IMR-90 (cell line): Measurements from ENCODE around the gene ADCY2. TPM values are rescaled to one million over a fixed set of nuclear protein-coding genes. Genes with fewer than 3 reads are reported as not detected.

Experiments used
- ATAC-seq: fragments of 200-7000 bp; cut with Tn5 transposase; 2 replicates; pipeline ENCODE4 v1.9.1; 2020; ENCODE audit warnings: low read depth, mild to moderate bottlenecking, moderate library complexity
- BruUV-seq: library from RNA; stranded (reverse); fragments of 400-500 nt; replicated peaks from 2 replicates; lab custom pipeline; 2021; lab: Mats Ljungman, UMichigan
- CTCF ChIA-PET: fragments of 300-600 bp; formaldehyde crosslinking; extraction: SDS; loops from one replicate; lab custom pipeline; 2021; ENCODE audit warnings: antibody characterized with exemption; lab: Yijun Ruan, JAX
- POLR2A ChIA-PET: fragments of 300-600 bp; sonication (Branson Sonifier 250); formaldehyde crosslinking; loops from one replicate; lab custom pipeline; 2022; ENCODE audit warnings: antibody characterized with exemption; ENCODE audit not compliant: unreplicated experiment; lab: Charles Lee
- DNase-seq: peaks from one replicate; pipeline ENCODE4 v3.0.0; 2013
- H2AFZ ChIP-seq: replicated peaks from 2 replicates; pipeline ENCODE3; 2013; ENCODE audit warnings: low read length, mild to moderate bottlenecking; ENCODE audit not compliant: poor library complexity
- H2AK5ac ChIP-seq: 2 replicates; pipeline ENCODE4 v1.6.1; 2013; ENCODE audit warnings: low read depth, low read length, inconsistent platforms
- H2AK9ac ChIP-seq: replicated peaks from 2 replicates; pipeline ENCODE3; 2013; ENCODE audit warnings: mild to moderate bottlenecking, low read depth, low read length, moderate library complexity; ENCODE audit not compliant: poor library complexity
- H2BK120ac ChIP-seq: 2 replicates; pipeline ENCODE4 v1.6.1; 2013; ENCODE audit warnings: low read depth, low read length, inconsistent platforms
- H2BK15ac ChIP-seq: 3 replicates; pipeline ENCODE4 v1.6.1; 2013; ENCODE audit warnings: low read depth, low read length, inconsistent platforms
- H2BK20ac ChIP-seq: 2 replicates; pipeline ENCODE4 v1.6.1; 2013; ENCODE audit warnings: low read depth, mild to moderate bottlenecking, inconsistent platforms, low read length, moderate library complexity
- H2BK5ac ChIP-seq: 2 replicates; pipeline ENCODE4 v1.6.1; 2013; ENCODE audit warnings: mild to moderate bottlenecking, low read depth, low read length, inconsistent platforms; ENCODE audit not compliant: poor library complexity, severe bottlenecking
- H3K14ac ChIP-seq: replicated peaks from 2 replicates; pipeline ENCODE4 v1.6.1; 2013; ENCODE audit warnings: low read depth, low read length, inconsistent platforms
- H3K18ac ChIP-seq: 2 replicates; pipeline ENCODE4 v1.6.1; 2013; ENCODE audit warnings: low read depth, low read length, control low read depth
- H3K23ac ChIP-seq: 2 replicates; pipeline ENCODE4 v1.6.1; 2013; ENCODE audit warnings: low read depth, low read length, inconsistent platforms
- H3K27ac ChIP-seq: 2 replicates; pipeline ENCODE4 v1.5.1; 2013; ENCODE audit warnings: mild to moderate bottlenecking, control low read depth, low read length; ENCODE audit not compliant: insufficient read depth
- H3K27me3 ChIP-seq: 2 replicates; pipeline ENCODE4 v1.6.1; 2013; ENCODE audit warnings: low read length; ENCODE audit not compliant: control insufficient read depth, insufficient read depth
- H3K36me3 ChIP-seq: 2 replicates; pipeline ENCODE4 v1.6.1; 2013; ENCODE audit warnings: low read length, mixed read lengths; ENCODE audit not compliant: control insufficient read depth, insufficient read depth
- H3K4ac ChIP-seq: 2 replicates; pipeline ENCODE4 v1.6.1; 2013; ENCODE audit warnings: low read depth, low read length, inconsistent platforms
- H3K4me1 ChIP-seq: 2 replicates; pipeline ENCODE4 v1.6.1; 2013; ENCODE audit warnings: low read length, mixed read lengths; ENCODE audit not compliant: control insufficient read depth, insufficient read depth
- H3K4me2 ChIP-seq: 2 replicates; pipeline ENCODE4 v1.6.1; 2013; ENCODE audit warnings: low read depth, mild to moderate bottlenecking, control low read depth, low read length, moderate library complexity
- H3K4me3 ChIP-seq: 2 replicates; pipeline ENCODE4 v1.5.1; 2013; ENCODE audit warnings: low read depth, mild to moderate bottlenecking, control low read depth, low read length, moderate library complexity; ENCODE audit not compliant: insufficient read depth
- H3K56ac ChIP-seq: 2 replicates; pipeline ENCODE4 v1.6.1; 2013; ENCODE audit warnings: low read length, inconsistent platforms; ENCODE audit not compliant: insufficient read depth; ENCODE audit errors: extremely low read depth
- H3K79me1 ChIP-seq, 2 experiments: 2 replicates each; pipeline ENCODE4 v1.6.1; 2013; ENCODE audit warnings: low read length in 2 of 2, inconsistent platforms in 1 of 2, low read depth in 1 of 2
- H3K9ac ChIP-seq: 2 replicates; pipeline ENCODE4 v1.6.1; 2013; ENCODE audit warnings: low read depth, low read length, control low read depth
- H3K9me1 ChIP-seq: 2 replicates; pipeline ENCODE4 v1.6.1; 2013; ENCODE audit warnings: low read length, inconsistent platforms; ENCODE audit not compliant: insufficient read depth
- H3K9me3 ChIP-seq: 2 replicates; pipeline ENCODE4 v1.6.1; 2013; ENCODE audit warnings: low read length; ENCODE audit not compliant: control insufficient read depth, insufficient read depth
- H4K20me1 ChIP-seq: 2 replicates; pipeline ENCODE4 v1.6.1; 2013; ENCODE audit warnings: low read length, inconsistent platforms; ENCODE audit not compliant: insufficient read depth
- H4K5ac ChIP-seq: 2 replicates; pipeline ENCODE4 v1.6.1; 2013; ENCODE audit warnings: mild to moderate bottlenecking, low read depth, low read length, control low read depth
- H4K8ac ChIP-seq, 2 experiments: 2 replicates each; pipeline ENCODE4 v1.6.1; 2013; ENCODE audit warnings: low read depth in 2 of 2, low read length in 2 of 2, control low read depth in 1 of 2, inconsistent platforms in 1 of 2
- H4K91ac ChIP-seq: 2 replicates; pipeline ENCODE4 v1.6.1; 2013; ENCODE audit warnings: low read depth, low read length, inconsistent platforms; ENCODE audit not compliant: insufficient read depth
- CEBPB ChIP-seq: IDR thresholded peaks from 2 replicates; pipeline ENCODE4 v1.6.1; 2012; ENCODE audit warnings: low read depth, low read length, improper control_type of control experiment
- FOS ChIP-seq: fragments of 150-350 bp; IDR thresholded peaks from 2 replicates; pipeline ENCODE4 v1.6.1; 2016; ENCODE audit warnings: low read depth, low read length
- NFE2L2 ChIP-seq: fragments of 150-350 bp; IDR thresholded peaks from 2 replicates; pipeline ENCODE4 v1.6.1; 2016; ENCODE audit warnings: low read depth, mild to moderate bottlenecking, low read length
- SMC3 ChIP-seq: fragments of 150-350 bp; IDR thresholded peaks from 2 replicates; pipeline ENCODE4 v1.6.1; 2016; ENCODE audit warnings: low read depth, mild to moderate bottlenecking, antibody characterized with exemption, low read length, moderate library complexity
- WGBS, 2 experiments: methylation state at CpG; one replicate each; pipeline versions ENCODE4 v1.1.5 to v1.1.7; 2013; ENCODE audit warnings: missing lambda C conversion rate in 2 of 2; ENCODE audit not compliant: insufficient read length in 1 of 2; ENCODE audit errors: extremely low coverage in 2 of 2; 5-methylcytosine and 5-hydroxymethylcytosine counted together
- dilution Hi-C: fragments of 300-500 bp; cut with HindIII; formaldehyde crosslinking; loops from one replicate; pipeline ENCODE4 v1.14.3; 2018; ENCODE audit warnings: low sequenced_read_pairs; ENCODE audit not compliant: unreplicated experiment
- in situ Hi-C: fragments of 300-500 bp; cut with MboI; formaldehyde crosslinking; loops from 3 replicates; pipeline ENCODE4 v1.14.3; 2019; ENCODE audit warnings: low sequenced_read_pairs, inconsistent platforms, mixed read lengths
- intact Hi-C: fragments of 100-400 bp; cut with micrococcal nuclease; formaldehyde crosslinking; loops from 2 replicates; pipeline ENCODE4 v1.10.0; 2022
- polyA plus RNA-seq, 3 experiments: library from polyadenylated mRNA; depleted of rRNA; stranded (reverse); fragments of >200 nt; gene quantifications; 2 replicates each; pipeline ENCODE4 v1.2.3, GENCODE V29; 2012; ENCODE audit warnings: low replicate concordance in 1 of 3
- total RNA-seq: library from RNA; depleted of rRNA; stranded (reverse); fragments of >200 nt; gene quantifications from 2 replicates; pipeline ENCODE4 v1.2.3, GENCODE V29; 2012
- TF ChIP-seq, protein P1 (sequence below): fragments of 150-350 bp; IDR thresholded peaks from 2 replicates; pipeline ENCODE4 v1.6.1; 2017; ENCODE audit warnings: mild to moderate bottlenecking, antibody characterized with exemption, low read length, low read depth

Gene ADCY2
- total and polyA plus RNA-seq, 2 of the 4 experiments (the other 2 are of a cell fraction), result not detected

DNA sequence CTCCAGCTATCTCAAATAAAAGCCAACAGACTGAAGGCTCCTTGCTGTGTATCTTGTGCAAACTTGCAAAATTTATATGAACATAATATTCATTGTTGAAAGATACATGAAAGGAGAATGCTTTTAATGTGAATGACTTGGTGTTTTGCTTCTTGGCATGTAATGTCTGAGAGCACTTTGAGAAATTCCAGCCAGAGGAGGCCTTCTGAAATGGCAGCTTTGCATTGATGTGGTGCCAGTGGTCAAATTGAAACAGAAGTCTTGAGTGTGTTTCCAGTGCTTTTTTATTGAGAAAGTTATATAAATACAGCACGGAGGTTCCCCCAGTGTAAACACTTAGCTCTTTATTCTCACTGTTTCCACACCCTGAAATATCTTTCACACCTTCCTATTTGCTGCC is 182.1 kb downstream of the ADCY2 start:
- H2BK20ac ChIP-seq, result no peak overlapping the region
- no peak overlapping the region for H2BK120ac ChIP-seq
- H3K9me3 ChIP-seq, result peaks cover 2% of the 10 kb centered on the region
- no peak overlapping the region for H3K9ac ChIP-seq
- ATAC-seq (no peak), DNase-seq (no peak)
- no peak overlapping the region for H3K4ac ChIP-seq
- WGBS, 2 experiments, result no CpG with 5 or more reads among the region's 1 CpG
- H4K5ac ChIP-seq, result no peak overlapping the region
- H2AFZ ChIP-seq, result no peak overlapping the region
- no peaks in the 10 kb centered on the region for H3K27me3 ChIP-seq
- no peak overlapping the region for H2BK5ac ChIP-seq
- no peaks in the 10 kb centered on the region for H3K79me1 ChIP-seq
- H2AK5ac ChIP-seq, result no peak overlapping the region
- no peak overlapping the region for H3K56ac ChIP-seq
- H3K23ac ChIP-seq, result no peak overlapping the region
- no peak overlapping the region for H3K14ac ChIP-seq
- no peak overlapping the region for H2BK15ac ChIP-seq
- no TSS peak for BruUV-seq
- H3K4me2 ChIP-seq, result no peak overlapping the region
- CTCF ChIA-PET, result no interaction called here
- TF ChIP-seq, protein P1, sequence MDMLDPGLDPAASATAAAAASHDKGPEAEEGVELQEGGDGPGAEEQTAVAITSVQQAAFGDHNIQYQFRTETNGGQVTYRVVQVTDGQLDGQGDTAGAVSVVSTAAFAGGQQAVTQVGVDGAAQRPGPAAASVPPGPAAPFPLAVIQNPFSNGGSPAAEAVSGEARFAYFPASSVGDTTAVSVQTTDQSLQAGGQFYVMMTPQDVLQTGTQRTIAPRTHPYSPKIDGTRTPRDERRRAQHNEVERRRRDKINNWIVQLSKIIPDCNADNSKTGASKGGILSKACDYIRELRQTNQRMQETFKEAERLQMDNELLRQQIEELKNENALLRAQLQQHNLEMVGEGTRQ, result no peak
- no peak for TF ChIP-seq NFE2L2
- no peak for TF ChIP-seq FOS
- no peak for TF ChIP-seq SMC3
- TF ChIP-seq CEBPB, result no peak
- no peak overlapping the region for H4K91ac ChIP-seq
- POLR2A ChIA-PET, result no interaction called here
- no peak overlapping the region for H2AK9ac ChIP-seq
- H3K4me1 ChIP-seq, result no peaks in the 10 kb centered on the region
- no peak overlapping the region for H3K27ac ChIP-seq
- dilution Hi-C loops, result no loop called here
- in situ Hi-C loops, result no loop called here
- no peak overlapping the region for H3K4me3 ChIP-seq
- H3K36me3 ChIP-seq, result no peaks in the 10 kb centered on the region
- intact Hi-C loops, result no loop called here
- H4K8ac ChIP-seq, result no peak overlapping the region
- H4K20me1 ChIP-seq, result no peaks in the 10 kb centered on the region
- no peaks in the 10 kb centered on the region for H3K9me1 ChIP-seq
- H3K18ac ChIP-seq, result no peak overlapping the region
